Cerebellar cortex (tissue), 1 donor: ENCODE data around the gene GTSF1L.

Source experiments
- DNase-seq: peaks from one replicate; pipeline ENCODE4 v3.0.0-alpha.2; 2015; ENCODE audit warnings: low spot score

The GTSF1L gene

GRCh38 chr20:43746344-43747137, 19.7 kb upstream of the GTSF1L start:
- no peak for DNase-seq

- no peak for DNase-seq
Measured at GRCh38 chr20:43744966-43745730, 18.3 kb upstream of the GTSF1L start.

DNA sequence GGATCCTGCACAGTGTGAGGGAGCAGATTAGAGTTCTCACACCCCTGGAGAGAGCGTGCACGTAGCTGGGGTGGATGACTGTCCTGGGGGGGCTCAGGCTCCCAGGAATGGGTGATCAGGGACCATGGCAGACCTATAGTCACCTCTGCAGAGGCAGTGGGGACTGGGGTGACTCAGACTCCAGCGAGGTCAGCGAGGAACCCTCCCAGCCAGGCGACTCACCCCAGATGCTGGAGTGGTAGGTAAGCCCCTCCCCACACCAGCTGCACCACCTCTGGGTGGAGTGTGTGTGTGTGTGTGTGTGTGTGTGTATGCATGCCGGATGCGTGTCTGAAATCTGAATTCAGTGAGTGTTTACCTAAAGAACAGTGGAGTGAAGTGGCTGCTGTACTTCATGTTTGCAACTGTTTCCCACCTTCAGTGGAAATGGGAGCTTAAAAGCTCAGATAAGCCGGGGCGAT, 17.4 kb upstream of the GTSF1L start:
- no peak for DNase-seq

GRCh38 chr20:43740642-43741041, 13.8 kb upstream of the GTSF1L start:
- no peak for DNase-seq

DNA sequence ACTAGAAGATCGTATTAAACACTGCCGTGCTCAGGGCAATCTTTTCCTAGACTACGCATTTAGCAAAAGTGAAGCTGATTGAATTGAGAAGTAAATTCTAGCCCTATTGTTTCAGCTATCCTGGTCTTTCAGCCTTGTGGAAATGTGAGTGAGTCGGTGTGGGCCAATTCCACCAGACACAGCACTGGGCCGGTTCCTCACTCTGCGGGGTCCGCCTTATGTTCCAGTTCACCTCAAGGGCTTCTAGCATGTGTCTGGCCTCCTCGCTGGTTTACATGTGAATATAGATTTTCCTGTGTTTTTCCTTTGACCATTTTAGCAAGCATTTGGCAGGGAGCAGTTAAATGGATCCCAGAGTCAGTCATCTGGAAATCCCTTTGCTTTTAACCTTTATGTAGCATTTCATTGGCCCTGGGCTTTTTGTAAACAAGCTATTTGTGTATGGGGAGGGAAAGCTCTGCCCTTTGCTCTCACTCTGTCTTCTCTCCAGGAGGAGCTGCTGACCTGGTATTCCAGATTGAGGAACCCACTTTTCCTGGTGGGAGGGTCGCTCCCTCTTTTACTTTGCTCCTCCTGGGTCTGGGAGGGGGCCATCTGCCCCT, 12.4 kb upstream of the GTSF1L start:
- DNase-seq = peak; percentile 12

GRCh38 chr20:43737925-43738324, 11.1 kb upstream of the GTSF1L start:
- no peak for DNase-seq

DNA sequence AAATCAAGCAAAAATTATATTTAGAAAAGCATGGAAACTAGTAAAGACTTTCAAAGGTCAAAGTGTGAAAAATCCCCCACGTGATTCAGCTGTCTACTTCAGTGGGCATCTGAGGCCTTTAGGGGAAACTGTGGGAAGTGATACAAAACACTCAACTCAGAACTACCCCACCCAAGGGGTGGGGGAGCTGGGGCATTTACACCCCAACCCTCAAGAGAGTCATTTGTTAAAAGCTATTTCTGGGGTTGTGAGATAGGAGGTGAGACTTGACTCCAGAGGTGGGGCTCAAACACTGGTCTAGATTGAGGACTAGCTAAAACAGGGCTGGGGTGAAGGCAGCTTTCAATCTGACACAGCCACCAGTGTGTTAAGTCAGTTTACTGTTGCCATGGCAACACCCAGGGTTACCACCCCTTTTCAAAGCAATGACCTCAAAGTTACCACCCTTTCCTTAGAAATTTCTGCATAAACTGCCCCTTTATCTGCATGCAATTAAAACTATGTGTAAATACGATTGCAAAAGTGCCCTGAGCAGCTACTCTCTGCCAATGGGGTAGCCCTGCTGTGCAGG, 9.9 kb upstream of the GTSF1L start:
- DNase-seq = no peak

GRCh38 chr20:43731927-43732326, 5.1 kb upstream of the GTSF1L start:
- no peak for DNase-seq

- no peak for DNase-seq
Measured at GRCh38 chr20:43731469-43731868, 4.7 kb upstream of the GTSF1L start.

DNA sequence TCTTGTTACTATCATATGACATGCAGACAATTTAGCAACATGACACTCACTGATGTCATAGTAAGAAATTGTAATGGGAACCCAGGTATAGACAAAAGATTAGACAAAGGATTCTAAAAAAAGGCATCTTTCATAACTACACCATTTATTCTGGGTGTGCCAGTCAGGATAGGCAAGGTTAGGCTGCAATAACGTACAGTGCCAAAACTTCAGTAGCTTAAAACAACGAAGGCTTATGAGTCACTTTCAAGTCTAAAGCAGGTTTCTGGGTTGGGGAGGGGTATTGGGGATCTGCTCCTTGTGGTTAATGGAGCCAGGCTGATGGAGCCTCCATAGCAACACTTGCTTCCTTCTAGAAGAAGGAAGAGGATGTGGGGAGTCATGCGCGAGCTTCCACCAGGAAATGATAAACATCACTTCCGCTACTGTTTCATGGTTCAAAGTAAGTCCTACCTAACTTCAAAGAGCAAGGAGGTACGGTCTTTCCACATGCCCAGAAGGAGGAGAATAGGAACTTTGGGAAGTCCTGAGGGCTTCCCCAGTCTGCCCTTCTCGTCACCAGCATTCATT, 2.0 kb upstream of the GTSF1L start:
- DNase-seq = no peak

DNA sequence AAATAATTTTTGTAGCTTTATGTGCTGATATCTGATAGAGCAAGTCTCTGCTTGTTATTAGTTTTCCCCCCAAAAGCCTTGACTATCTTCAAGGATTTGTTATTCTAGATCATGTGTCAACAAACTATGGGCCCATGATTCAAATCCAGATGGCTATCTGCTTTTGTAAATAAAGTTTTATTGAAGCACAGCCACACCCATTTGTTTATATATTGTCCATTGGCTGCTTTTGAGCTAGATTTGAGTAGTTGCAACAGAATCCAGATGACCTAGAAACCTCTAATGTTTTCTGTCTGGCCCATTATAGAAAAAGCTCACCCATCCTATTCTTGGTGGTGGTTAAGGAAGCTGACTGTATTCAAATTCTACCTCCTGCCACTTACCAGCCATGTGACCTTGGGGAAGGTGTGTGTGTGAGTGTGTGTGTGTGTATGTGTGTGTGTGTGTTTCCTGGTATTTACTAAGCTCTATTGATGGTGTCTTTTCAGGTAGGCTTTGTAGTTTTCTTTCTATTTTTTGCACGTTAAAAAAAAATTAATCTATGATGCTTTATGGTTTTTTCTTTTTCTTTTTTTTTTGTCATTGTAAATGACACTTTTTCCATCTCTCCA, 1.3 kb upstream of the GTSF1L start:
- DNase-seq = no peak

DNA sequence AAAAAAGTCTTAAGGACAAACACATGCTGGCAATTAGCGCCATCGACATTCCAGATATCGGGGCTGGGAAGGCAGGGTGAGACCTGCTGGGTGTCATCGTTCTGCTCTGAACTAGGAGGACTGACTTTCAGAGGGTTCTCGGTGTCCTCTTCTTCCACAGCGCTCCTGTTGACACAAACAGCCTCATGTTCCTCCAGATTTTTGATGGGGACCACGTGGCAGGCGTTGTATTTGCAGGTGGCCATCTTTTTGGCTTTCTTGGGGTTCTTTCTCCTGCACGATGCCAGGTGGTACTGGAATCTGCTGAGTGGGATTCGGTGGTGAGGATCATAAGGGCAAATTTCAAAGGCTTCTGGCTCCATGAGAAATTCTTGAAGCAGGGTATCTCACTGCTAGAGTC, 469 bp downstream of the GTSF1L start:
- no peak for DNase-seq

- no peak for DNase-seq
Measured at GRCh38 chr20:43725666-43726065, 1.1 kb downstream of the GTSF1L start.

- no peak for DNase-seq
Measured at GRCh38 chr20:43724383-43724782, 2.4 kb downstream of the GTSF1L start.

GRCh38 chr20:43723735-43724134, 3.1 kb downstream of the GTSF1L start:
- DNase-seq = no peak

GRCh38 chr20:43723186-43723585, 3.6 kb downstream of the GTSF1L start:
- no peak for DNase-seq

GRCh38 chr20:43722153-43722505, 4.7 kb downstream of the GTSF1L start:
- no peak for DNase-seq

DNA sequence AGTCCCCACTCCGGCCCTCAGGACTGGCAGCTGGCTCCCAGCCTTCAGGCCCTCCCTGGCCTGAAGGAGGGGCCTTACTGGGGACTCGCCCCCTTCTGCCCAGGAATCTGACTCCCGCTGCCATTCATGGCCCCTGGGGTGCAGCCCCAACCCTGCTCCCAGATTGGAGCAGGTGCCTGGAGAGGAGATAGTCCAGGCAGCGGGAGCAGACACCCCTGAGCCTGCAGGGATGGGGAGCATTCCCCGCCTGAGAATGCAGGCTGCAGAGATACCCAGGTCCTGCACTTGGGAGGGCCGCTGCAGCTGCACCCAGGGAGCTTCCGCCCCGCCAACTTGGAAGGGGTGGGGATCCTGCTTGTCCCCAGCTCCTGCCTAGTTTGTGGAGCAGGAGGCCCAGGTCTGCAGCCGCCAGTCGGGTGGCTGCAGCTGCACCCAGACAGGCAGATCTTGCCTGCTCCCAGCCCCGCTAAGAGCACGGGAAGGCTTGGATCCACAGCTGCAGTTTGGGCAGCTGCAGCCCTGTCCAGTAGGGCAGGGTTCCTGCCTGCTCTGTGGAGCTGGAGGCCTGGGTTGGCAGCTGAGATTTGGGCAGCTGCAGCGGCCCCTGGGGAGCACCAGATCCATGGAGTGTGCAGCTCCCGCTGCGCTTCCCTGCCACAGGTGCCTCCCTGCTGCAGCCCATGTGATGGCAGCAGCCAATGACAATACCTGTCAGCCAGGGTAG, 5.2 kb downstream of the GTSF1L start:
- no peak for DNase-seq

- no peak for DNase-seq
Measured at GRCh38 chr20:43721097-43721428, 5.7 kb downstream of the GTSF1L start.

GRCh38 chr20:43720007-43720406, 6.8 kb downstream of the GTSF1L start:
- no peak for DNase-seq

DNA sequence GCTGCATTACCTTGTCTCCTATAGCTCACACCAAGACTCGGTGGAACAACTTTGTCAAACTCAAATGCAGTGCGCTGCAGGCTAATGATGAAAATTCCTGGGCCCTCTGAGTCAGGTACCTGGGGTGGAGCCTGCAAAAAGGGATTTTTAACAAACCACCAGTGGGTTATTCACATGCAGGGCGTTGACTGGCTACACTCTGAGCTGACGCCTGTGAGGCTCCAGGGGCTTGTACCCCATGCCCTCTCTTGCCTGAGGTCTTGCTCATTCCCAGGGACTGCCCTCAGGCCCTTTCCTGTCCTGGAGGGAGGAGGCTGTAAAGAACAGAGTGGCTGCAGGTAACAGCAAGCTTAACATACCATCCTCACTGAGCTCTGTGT, 9.2 kb downstream of the GTSF1L start:
- DNase-seq = no peak
